ENCODE results near the gene GARNL3. TPM values are rescaled to one million over a fixed set of nuclear protein-coding genes. Genes with fewer than 3 reads are reported as not detected.

GARNL3 gene
- total and polyA plus RNA-seq, 2 donors (not counting 1 experiment from before 2014, with no cell fraction given), result 1.5 to 12.6 TPM

- no peaks in the 10 kb centered on the region for H3K27me3 ChIP-seq (replicated peaks in 1 of 4; ENCODE audit: control extremely low read depth in 1 of 4, control insufficient read depth in 3 of 4, insufficient read depth in 4 of 4, low read length in 3 of 4)
- POLR2A ChIA-PET, result no interaction called here
- no peak overlapping the region for H3K9ac ChIP-seq (ENCODE audit: low read length)
- Mint-ChIP-seq H3K27me3 (no peaks in the 10 kb centered on the region), H3K4me1 (no peaks in the 10 kb centered on the region), H3K4me3 (no peak overlapping the region), H3K27ac (no peak overlapping the region), H3K9me3 (ENCODE audit: insufficient read depth) (no peaks in the 10 kb centered on the region)
- no peaks in the 10 kb centered on the region for H4K20me1 ChIP-seq (ENCODE audit: control insufficient read depth, insufficient read depth, low read length, poor library complexity, severe bottlenecking)
- ATAC-seq (ENCODE audit: low read depth) (no peak), DNase-seq (no peak)
- TF ChIP-seq CTCF (IDR thresholded peaks at IDR 0.05) (no peak), EZH2 (IDR thresholded peaks at IDR 0.05; ENCODE audit: borderline replicate concordance, insufficient read depth, low read depth, low read length, poor library complexity, severe bottlenecking) (no peak)
- H3K79me2 ChIP-seq (ENCODE audit: control insufficient read depth, insufficient read depth, low read length), result no peaks in the 10 kb centered on the region
- H3K9me3 ChIP-seq (ENCODE audit: control extremely low read depth in 1 of 3, control insufficient read depth in 2 of 3, insufficient read depth in 1 of 3, low read length in 2 of 3), result no peaks in the 10 kb centered on the region
- CTCF ChIA-PET, result no interaction called here
- H3K27ac ChIP-seq (ENCODE audit: low read length in 2 of 2), result no peak overlapping the region
- no peaks in the 10 kb centered on the region for H3K36me3 ChIP-seq (replicated peaks in 1 of 2; ENCODE audit: control extremely low read depth in 1 of 2, control insufficient read depth in 1 of 2, extremely low read depth in 1 of 2, insufficient read depth in 2 of 2, low read length in 1 of 2)
- WGBS (ENCODE audit: insufficient coverage), result no CpG with 5 or more reads among the region's 5 CpGs
- no peak overlapping the region for H3K4me2 ChIP-seq (replicated peaks; ENCODE audit: low read depth, low read length, poor library complexity, severe bottlenecking)
- H2AFZ ChIP-seq (ENCODE audit: insufficient read depth, low read depth, low read length, poor library complexity, severe bottlenecking), result no peak overlapping the region
- H3K4me1 ChIP-seq (ENCODE audit: control insufficient read depth in 2 of 2, insufficient read depth in 2 of 2, low read length in 2 of 2), result no peaks in the 10 kb centered on the region
- no peak overlapping the region for H3K4me3 ChIP-seq (ENCODE audit: control extremely low read depth in 1 of 5, extremely low read depth in 1 of 5, insufficient read depth in 1 of 5, low read depth in 2 of 5, low read length in 4 of 5)
- intact Hi-C loops (cut with micrococcal nuclease), result no loop called here
Observed at GRCh38 chr9:127311239-127311741, 46.7 kb downstream of the GARNL3 start.

GRCh38 chr9:127313042-127313560 is 48.5 kb downstream of the GARNL3 start:
- Histone ChIP-seq H3K4me3 (ENCODE audit: control extremely low read depth in 1 of 5, extremely low read depth in 1 of 5, insufficient read depth in 1 of 5, low read depth in 2 of 5, low read length in 4 of 5) (no peak overlapping the region), H3K9ac (ENCODE audit: low read length) (no peak overlapping the region), H2AFZ (ENCODE audit: insufficient read depth, low read depth, low read length, poor library complexity, severe bottlenecking) (no peak overlapping the region), H3K9me3 (ENCODE audit: control extremely low read depth in 1 of 3, control insufficient read depth in 2 of 3, insufficient read depth in 1 of 3, low read length in 2 of 3) (no peaks in the 10 kb centered on the region), H3K4me2 (replicated peaks; ENCODE audit: low read depth, low read length, poor library complexity, severe bottlenecking) (no peak overlapping the region), H3K27ac (ENCODE audit: low read length in 2 of 2) (no peak overlapping the region), H4K20me1 (ENCODE audit: control insufficient read depth, insufficient read depth, low read length, poor library complexity, severe bottlenecking) (no peaks in the 10 kb centered on the region), H3K4me1 (ENCODE audit: control insufficient read depth in 2 of 2, insufficient read depth in 2 of 2, low read length in 2 of 2) (no peaks in the 10 kb centered on the region), H3K79me2 (ENCODE audit: control insufficient read depth, insufficient read depth, low read length) (no peaks in the 10 kb centered on the region), H3K27me3 (replicated peaks in 1 of 4; ENCODE audit: control extremely low read depth in 1 of 4, control insufficient read depth in 3 of 4, insufficient read depth in 4 of 4, low read length in 3 of 4) (no peaks in the 10 kb centered on the region), H3K36me3 (replicated peaks in 1 of 2; ENCODE audit: control extremely low read depth in 1 of 2, control insufficient read depth in 1 of 2, extremely low read depth in 1 of 2, insufficient read depth in 2 of 2, low read length in 1 of 2) (no peaks in the 10 kb centered on the region)
- CTCF ChIA-PET, result no interaction called here
- TF ChIP-seq CTCF (IDR thresholded peaks at IDR 0.05) (no peak), EZH2 (IDR thresholded peaks at IDR 0.05; ENCODE audit: borderline replicate concordance, insufficient read depth, low read depth, low read length, poor library complexity, severe bottlenecking) (no peak)
- Mint-ChIP-seq H3K27ac (no peak overlapping the region), H3K9me3 (ENCODE audit: insufficient read depth) (no peaks in the 10 kb centered on the region), H3K27me3 (no peaks in the 10 kb centered on the region), H3K4me1 (no peaks in the 10 kb centered on the region), H3K4me3 (no peak overlapping the region)
- no peak for ATAC-seq (ENCODE audit: low read depth)
- WGBS (ENCODE audit: insufficient coverage), result 95% methylated on average over 6 of the region's 7 CpGs
- intact Hi-C loops (cut with micrococcal nuclease), result no loop called here
- DNase-seq, result no peak
- POLR2A ChIA-PET, result no interaction called here
